MG63 (cell line): ENCODE data around the gene USH2A. TPM values are rescaled to one million over a fixed set of nuclear protein-coding genes. Genes with fewer than 3 reads are reported as not detected.

Source experiments
- DNase-seq: peaks from one replicate; pipeline ENCODE4 v3.0.0-alpha.2; 2020
- H3K27me3 ChIP-seq: fragments of 250-450 bp; sonication (Bioruptor Pico); 2 replicates; pipeline ENCODE4 v1.5.1; 2020; ENCODE audit warnings: mild to moderate bottlenecking, moderate library complexity
- H3K36me3 ChIP-seq: fragments of 250-450 bp; sonication (Bioruptor Pico); 2 replicates; pipeline ENCODE4 v1.5.1; 2020; ENCODE audit warnings: mild to moderate bottlenecking, moderate library complexity
- H3K4me3 ChIP-seq: fragments of 250-450 bp; sonication (Bioruptor Pico); 2 replicates; pipeline ENCODE4 v1.5.1; 2020; ENCODE audit warnings: mild to moderate bottlenecking, moderate library complexity
- H3K9me3 ChIP-seq: fragments of 250-450 bp; sonication (Bioruptor Pico); 2 replicates; pipeline ENCODE4 v1.5.1; 2020; ENCODE audit warnings: mild to moderate bottlenecking, moderate library complexity
- total RNA-seq: library from RNA; depleted of rRNA; stranded (reverse); fragments of >200 nt; shearing (Covaris generic); gene quantifications from 2 replicates; pipeline ENCODE4 v1.2.3, GENCODE V29; 2014; ENCODE audit warnings: low replicate concordance

USH2A gene
- total RNA-seq, 1 experiment from 2014 or later = 0.16 TPM

GRCh38 chr1:215905493-215906115 is 517.6 kb downstream of the USH2A start:
- Histone ChIP-seq H3K4me3 (no peak overlapping the region), H3K9me3 (no peaks in the 10 kb centered on the region), H3K27me3 (no peaks in the 10 kb centered on the region), H3K36me3 (no peaks in the 10 kb centered on the region)
- no peak for DNase-seq

- DNase-seq = no peak
- Histone ChIP-seq H3K36me3 (no peaks in the 10 kb centered on the region), H3K9me3 (no peaks in the 10 kb centered on the region), H3K4me3 (no peak overlapping the region), H3K27me3 (no peaks in the 10 kb centered on the region)
These were observed 522.6 kb downstream of the USH2A start for GRCh38 chr1:215900684-215901083.

DNA sequence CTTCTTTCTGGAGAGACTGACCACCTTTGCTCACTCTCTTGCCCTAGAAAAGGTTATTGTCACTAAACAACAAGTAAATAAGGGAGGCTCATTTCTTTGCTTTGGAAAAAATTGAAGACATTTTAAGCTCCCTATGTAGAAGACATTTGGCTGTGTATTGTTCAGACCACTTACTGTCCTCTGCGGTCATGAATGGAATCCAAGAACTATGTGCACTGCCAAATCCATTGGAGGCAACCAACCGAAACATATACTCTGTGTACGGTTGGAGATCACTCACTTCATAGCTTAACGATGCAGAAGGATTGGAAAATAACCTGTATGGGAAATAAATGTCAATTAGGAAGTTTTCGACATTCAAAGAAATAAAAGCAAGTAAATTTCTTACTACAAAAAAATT is 523.3 kb downstream of the USH2A start:
- no peaks in the 10 kb centered on the region for H3K9me3 ChIP-seq
- H3K4me3 ChIP-seq = no peak overlapping the region
- no peaks in the 10 kb centered on the region for H3K27me3 ChIP-seq
- DNase-seq = no peak
- no peaks in the 10 kb centered on the region for H3K36me3 ChIP-seq

DNA sequence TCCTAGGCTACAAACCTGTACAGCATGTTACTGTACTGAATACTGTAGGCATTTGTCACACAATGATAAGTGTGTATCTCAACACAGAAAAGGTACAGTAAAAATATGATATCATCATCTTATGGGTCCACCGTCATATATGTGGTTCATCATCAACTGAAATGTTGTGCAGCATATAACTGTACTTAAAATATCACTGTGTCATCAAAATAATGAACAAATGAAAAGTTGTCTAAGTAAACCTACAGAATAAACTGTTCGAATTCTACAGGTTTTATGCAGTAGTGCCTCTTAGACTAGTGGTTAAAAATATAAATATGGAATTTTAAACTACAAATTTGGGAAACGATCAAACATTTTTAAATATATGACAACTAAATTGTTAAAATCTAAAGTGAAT is 527.4 kb downstream of the USH2A start:
- Histone ChIP-seq H3K4me3 (no peak overlapping the region), H3K27me3 (no peaks in the 10 kb centered on the region), H3K36me3 (no peaks in the 10 kb centered on the region), H3K9me3 (no peaks in the 10 kb centered on the region)
- DNase-seq = no peak

GRCh38 chr1:215895276-215895675 is 528.0 kb downstream of the USH2A start:
- no peak for DNase-seq
- H3K36me3 ChIP-seq = no peaks in the 10 kb centered on the region
- H3K27me3 ChIP-seq = no peaks in the 10 kb centered on the region
- H3K4me3 ChIP-seq = no peak overlapping the region
- H3K9me3 ChIP-seq = no peaks in the 10 kb centered on the region

GRCh38 chr1:215894617-215895016 is 528.6 kb downstream of the USH2A start:
- Histone ChIP-seq H3K36me3 (no peaks in the 10 kb centered on the region), H3K27me3 (no peaks in the 10 kb centered on the region), H3K4me3 (no peak overlapping the region), H3K9me3 (no peaks in the 10 kb centered on the region)
- no peak for DNase-seq

- Histone ChIP-seq H3K36me3 (no peaks in the 10 kb centered on the region), H3K9me3 (no peaks in the 10 kb centered on the region), H3K27me3 (no peaks in the 10 kb centered on the region), H3K4me3 (peak overlapping the region; percentile 7)
- DNase-seq = peak; percentile 8
These were observed 531.8 kb downstream of the USH2A start for GRCh38 chr1:215891266-215892057.

DNA sequence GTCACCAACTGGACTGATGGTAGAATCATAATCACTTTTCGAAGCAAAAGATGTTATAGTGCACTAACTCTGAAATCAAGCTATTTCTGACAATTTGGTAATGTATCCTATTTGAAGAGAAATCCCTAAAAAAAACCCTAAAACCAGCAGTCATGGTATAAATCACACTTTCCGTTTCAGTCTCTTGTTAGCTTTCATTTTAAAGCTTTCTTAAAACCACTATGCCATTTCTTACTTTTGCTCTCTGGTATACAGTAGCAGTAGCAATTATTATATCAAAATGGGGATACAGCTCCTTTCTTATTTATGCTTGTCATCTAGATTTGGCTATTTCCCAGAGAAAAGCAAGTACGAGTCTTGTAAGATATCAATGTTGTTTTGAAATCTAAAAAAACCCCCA is 532.8 kb downstream of the USH2A start:
- no peaks in the 10 kb centered on the region for H3K36me3 ChIP-seq
- no peak overlapping the region for H3K4me3 ChIP-seq
- no peaks in the 10 kb centered on the region for H3K27me3 ChIP-seq
- no peak for DNase-seq
- no peaks in the 10 kb centered on the region for H3K9me3 ChIP-seq

- H3K4me3 ChIP-seq = no peak overlapping the region
- no peaks in the 10 kb centered on the region for H3K36me3 ChIP-seq
- no peak for DNase-seq
- H3K9me3 ChIP-seq = no peaks in the 10 kb centered on the region
- H3K27me3 ChIP-seq = no peaks in the 10 kb centered on the region
These were observed 533.4 kb downstream of the USH2A start for GRCh38 chr1:215889871-215890270.

DNA sequence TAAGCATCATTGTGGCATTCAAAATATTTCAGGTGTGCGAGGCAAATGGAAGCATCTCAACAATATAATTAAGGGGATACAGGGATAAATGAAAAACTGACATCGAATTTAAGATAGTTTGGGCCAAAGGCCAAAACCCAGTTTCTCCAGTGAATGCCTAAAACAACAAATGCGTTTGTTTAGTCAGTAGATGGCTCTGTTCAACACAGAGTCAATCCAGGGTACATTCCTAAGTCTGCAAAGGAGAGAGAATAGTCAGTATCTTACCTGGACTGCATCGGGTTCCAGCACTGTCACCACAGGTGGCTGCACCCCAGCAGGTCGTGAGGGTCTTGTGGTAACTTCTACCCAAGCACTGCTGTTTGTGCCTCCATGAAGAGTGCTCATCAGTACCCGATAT is 535.1 kb downstream of the USH2A start:
- Histone ChIP-seq H3K9me3 (no peaks in the 10 kb centered on the region), H3K27me3 (no peaks in the 10 kb centered on the region), H3K4me3 (no peak overlapping the region), H3K36me3 (no peaks in the 10 kb centered on the region)
- no peak for DNase-seq

DNA sequence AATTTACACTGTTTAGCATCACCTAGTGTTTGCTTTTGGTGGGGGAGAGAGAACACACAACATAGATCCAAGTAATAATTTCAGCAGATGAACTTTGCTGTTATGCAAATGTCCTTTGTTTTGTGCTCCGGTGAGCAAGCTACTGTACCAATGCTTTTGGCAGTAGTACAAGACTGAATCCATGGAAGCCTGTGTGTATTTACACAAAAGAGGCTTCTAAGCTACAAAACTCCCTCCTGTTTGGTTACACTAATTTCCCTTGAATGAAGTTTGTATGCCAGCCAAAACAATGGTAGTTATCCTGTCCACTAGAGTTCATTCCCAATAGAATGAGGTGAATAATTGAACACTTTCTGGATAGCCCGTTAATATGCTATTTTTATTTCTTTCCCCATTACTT is 535.6 kb downstream of the USH2A start:
- Histone ChIP-seq H3K36me3 (no peaks in the 10 kb centered on the region), H3K9me3 (no peaks in the 10 kb centered on the region), H3K27me3 (no peaks in the 10 kb centered on the region), H3K4me3 (no peak overlapping the region)
- no peak for DNase-seq

DNA sequence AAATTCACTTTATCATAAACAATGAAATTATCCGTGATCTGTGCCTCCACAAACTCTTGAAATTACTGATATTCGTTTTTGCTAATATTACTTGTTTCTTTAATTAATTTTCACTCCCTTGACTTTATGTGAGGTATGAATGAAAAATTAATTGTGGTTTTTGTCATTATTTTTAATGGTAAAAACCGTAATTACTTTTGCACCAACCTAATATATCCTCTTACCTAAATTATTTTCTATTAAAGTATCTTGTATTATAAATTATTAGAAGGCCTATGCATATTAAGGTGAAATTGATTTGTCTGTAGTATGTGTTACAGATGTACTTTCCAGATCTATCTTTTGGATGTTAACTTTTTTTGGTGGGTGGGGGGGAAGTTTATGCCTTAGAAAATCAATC is 540.2 kb downstream of the USH2A start:
- no peaks in the 10 kb centered on the region for H3K36me3 ChIP-seq
- no peak for DNase-seq

DNA sequence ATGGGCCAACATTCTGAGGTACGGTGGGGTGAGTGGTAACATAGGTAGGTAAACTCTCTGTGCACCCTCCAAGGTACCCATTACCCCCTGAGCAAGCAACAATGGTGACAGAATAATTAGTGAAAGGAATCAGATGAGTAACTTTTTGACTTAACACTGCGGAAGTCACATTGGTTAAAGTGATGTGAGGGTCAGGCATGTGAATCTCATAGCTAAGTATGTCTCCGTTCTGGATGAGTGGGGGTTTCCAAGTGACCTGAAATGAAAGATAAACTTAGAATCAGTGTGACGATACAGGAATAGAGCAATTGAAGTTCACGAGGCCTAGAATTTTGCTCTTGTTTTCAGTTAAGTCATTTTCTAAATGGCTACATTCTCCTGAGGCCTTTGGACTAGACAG is 544.4 kb downstream of the USH2A start:
- Histone ChIP-seq H3K9me3 (no peaks in the 10 kb centered on the region), H3K36me3 (no peaks in the 10 kb centered on the region), H3K4me3 (no peak overlapping the region), H3K27me3 (no peaks in the 10 kb centered on the region)
- no peak for DNase-seq

More for the DNA sequence above, 540.2 kb downstream of the USH2A start:
- Histone ChIP-seq H3K9me3 (no peaks in the 10 kb centered on the region), H3K4me3 (no peak overlapping the region), H3K27me3 (no peaks in the 10 kb centered on the region)

- H3K27me3 ChIP-seq = no peaks in the 10 kb centered on the region
- DNase-seq = no peak
- no peaks in the 10 kb centered on the region for H3K9me3 ChIP-seq
- H3K4me3 ChIP-seq = no peak overlapping the region
- no peaks in the 10 kb centered on the region for H3K36me3 ChIP-seq
These were observed 545.1 kb downstream of the USH2A start for GRCh38 chr1:215878128-215878527.

DNA sequence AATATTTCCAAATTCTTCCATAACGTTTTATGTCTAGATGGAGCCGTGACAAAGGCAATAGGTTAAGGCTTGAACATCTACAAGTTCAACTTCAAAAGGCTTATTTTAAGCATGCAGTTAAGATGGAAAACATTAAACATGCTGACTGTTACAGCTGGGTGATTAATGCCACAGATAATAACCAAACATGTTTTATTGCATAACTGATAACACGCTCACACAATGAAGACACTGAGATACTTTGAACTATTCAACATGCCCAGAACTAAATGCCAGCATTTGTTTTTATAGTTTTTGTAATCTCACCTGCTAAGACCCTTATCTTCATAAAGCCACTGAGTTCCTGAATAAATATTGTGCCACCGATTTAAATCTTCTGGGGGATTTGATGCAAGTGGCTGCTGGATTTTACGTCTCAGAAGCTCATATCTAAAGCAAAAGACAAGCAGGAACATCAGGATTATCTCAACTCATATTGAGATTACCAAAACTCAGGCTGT is 545.7 kb downstream of the USH2A start:
- Histone ChIP-seq H3K36me3 (no peaks in the 10 kb centered on the region), H3K4me3 (no peak overlapping the region), H3K9me3 (no peaks in the 10 kb centered on the region), H3K27me3 (no peaks in the 10 kb centered on the region)
- DNase-seq = no peak

GRCh38 chr1:215875712-215876111 is 547.5 kb downstream of the USH2A start:
- Histone ChIP-seq H3K36me3 (no peaks in the 10 kb centered on the region), H3K4me3 (no peak overlapping the region), H3K9me3 (no peaks in the 10 kb centered on the region), H3K27me3 (no peaks in the 10 kb centered on the region)
- no peak for DNase-seq

DNA sequence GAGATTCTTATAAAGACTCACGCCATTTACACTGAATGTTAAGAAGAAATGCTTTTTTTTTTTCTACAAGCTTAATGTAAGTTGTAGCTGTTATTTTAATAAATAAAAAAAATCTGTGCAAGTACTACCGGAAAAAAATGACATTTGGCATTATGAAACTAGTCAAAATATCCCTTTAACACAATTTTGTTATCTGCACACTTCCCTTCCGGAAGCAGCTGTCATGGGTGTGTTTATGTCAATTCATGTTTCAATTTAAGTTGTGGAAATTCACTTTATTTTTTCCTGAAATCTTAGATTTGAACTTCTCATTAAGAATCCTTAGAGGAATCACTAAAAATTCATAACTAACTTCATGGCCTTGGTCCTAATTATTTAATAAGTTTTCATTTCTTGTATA is 548.0 kb downstream of the USH2A start:
- Histone ChIP-seq H3K36me3 (no peaks in the 10 kb centered on the region), H3K27me3 (no peaks in the 10 kb centered on the region), H3K9me3 (no peaks in the 10 kb centered on the region), H3K4me3 (no peak overlapping the region)
- DNase-seq = no peak

DNA sequence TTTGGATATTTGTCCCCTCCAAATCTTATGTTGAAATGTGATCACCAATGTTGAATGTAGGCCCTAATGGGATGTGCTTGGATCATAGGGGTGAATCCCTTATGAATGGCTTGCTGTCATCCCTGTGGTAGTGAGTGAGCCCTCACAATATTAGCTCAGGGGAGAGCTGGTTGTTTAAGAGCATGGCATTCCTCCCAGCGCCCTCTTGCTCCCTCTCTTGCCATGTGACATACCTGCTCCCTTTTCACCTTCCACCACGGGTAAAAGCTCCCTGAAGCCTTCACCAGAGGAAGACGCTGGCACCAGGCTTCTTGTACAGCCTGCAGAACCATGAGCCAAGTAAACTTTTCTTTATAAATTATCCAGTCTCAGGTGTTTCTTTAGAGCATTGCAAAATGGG is 550.6 kb downstream of the USH2A start:
- no peaks in the 10 kb centered on the region for H3K36me3 ChIP-seq
- H3K9me3 ChIP-seq = no peaks in the 10 kb centered on the region
- H3K27me3 ChIP-seq = no peaks in the 10 kb centered on the region
- no peak overlapping the region for H3K4me3 ChIP-seq
- DNase-seq = no peak
